ENCODE results near the gene SF3B2.
"Not testable (repeated sequence)": the region's sequence is repeated elsewhere in the genome, so short reads cannot be mapped to it uniquely, and the experiment has no call there.

SF3B2 gene

DNA sequence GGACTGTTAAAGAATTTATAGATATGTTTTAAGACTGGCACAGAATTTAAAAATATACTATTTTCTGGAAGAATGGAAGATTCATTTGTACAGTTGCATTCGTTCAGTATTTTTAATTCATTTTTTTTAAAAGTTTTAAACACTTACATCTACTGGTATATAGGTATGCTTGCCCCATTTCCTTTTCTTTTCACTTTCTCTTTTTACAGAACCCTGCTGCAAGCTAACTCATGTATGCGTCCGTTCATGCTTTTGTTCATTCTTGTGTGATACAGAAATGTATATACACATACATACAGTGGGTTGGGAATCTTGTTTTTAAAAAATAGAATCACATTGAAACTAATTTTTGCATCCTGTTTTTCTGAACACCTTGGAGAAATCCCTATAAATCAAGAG is 48.9 kb downstream of the SF3B2 start:
- H3K36me3 ChIP-seq (ENCODE audit: control insufficient read depth in 5 of 5, insufficient read depth in 5 of 5, low read length in 5 of 5): no peaks in the 10 kb centered on the region
- H3K9ac ChIP-seq (ENCODE audit: low read length in 5 of 5): no peak overlapping the region
- H3K4me3 ChIP-seq (ENCODE audit: low read depth in 1 of 5, low read length in 5 of 5): no peak overlapping the region
- no peaks in the 10 kb centered on the region for H3K27me3 ChIP-seq (ENCODE audit: control insufficient read depth in 5 of 5, insufficient read depth in 4 of 5, low read length in 5 of 5)
- no peaks in the 10 kb centered on the region for H3K9me3 ChIP-seq (ENCODE audit: control insufficient read depth in 5 of 5, low read length in 5 of 5)
- H3K27ac ChIP-seq (ENCODE audit: low read depth, low read length): no peak overlapping the region
- peaks cover 0 to 38% (median 19%) of the 10 kb centered on the region in 5 donors for H3K4me1 ChIP-seq (ENCODE audit: control insufficient read depth in 5 of 5, insufficient read depth in 5 of 5, low read length in 5 of 5)

DNA sequence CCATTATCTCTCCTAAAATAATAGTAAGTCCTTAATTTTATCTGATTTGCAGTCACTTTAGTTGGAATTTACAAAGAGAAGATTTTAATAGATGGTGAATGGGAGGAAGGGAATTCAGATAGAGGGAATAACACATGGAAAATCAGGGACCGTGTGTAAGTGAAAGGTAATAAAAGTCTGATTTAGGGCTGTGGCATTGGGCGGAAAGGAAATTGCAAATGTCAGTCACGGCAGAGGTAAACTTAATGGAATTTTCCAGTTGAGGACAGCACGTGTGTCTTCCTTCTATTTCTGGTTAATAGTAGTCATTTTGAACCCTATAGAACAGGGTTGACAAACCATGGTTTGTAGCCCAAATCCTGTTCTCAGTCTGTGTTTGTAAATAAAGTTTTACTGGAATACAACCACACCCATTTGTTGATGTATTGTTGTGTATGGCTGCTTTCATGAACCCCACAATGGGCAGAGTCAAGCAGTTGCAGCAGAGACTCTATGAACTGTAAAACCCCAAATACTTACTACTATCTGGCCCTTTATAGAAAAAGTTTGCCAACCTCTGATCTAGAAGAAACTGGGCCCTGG is 52.0 kb downstream of the SF3B2 start:
- peaks cover 0 to 38% (median 19%) of the 10 kb centered on the region in 5 donors for H3K4me1 ChIP-seq (ENCODE audit: control insufficient read depth in 5 of 5, insufficient read depth in 5 of 5, low read length in 5 of 5)
- H3K4me3 ChIP-seq (ENCODE audit: low read depth in 1 of 5, low read length in 5 of 5): no peak overlapping the region
- no peaks in the 10 kb centered on the region for H3K36me3 ChIP-seq (ENCODE audit: control insufficient read depth in 5 of 5, insufficient read depth in 5 of 5, low read length in 5 of 5)
- H3K9me3 ChIP-seq (ENCODE audit: control insufficient read depth in 5 of 5, low read length in 5 of 5): no peaks in the 10 kb centered on the region
- no peaks in the 10 kb centered on the region for H3K27me3 ChIP-seq (ENCODE audit: control insufficient read depth in 5 of 5, insufficient read depth in 4 of 5, low read length in 5 of 5)
- peak overlapping the region in 1 of 5 donors; percentile 51 for H3K9ac ChIP-seq (ENCODE audit: low read length in 5 of 5)
- no peak overlapping the region for H3K27ac ChIP-seq (ENCODE audit: low read depth, low read length)

DNA sequence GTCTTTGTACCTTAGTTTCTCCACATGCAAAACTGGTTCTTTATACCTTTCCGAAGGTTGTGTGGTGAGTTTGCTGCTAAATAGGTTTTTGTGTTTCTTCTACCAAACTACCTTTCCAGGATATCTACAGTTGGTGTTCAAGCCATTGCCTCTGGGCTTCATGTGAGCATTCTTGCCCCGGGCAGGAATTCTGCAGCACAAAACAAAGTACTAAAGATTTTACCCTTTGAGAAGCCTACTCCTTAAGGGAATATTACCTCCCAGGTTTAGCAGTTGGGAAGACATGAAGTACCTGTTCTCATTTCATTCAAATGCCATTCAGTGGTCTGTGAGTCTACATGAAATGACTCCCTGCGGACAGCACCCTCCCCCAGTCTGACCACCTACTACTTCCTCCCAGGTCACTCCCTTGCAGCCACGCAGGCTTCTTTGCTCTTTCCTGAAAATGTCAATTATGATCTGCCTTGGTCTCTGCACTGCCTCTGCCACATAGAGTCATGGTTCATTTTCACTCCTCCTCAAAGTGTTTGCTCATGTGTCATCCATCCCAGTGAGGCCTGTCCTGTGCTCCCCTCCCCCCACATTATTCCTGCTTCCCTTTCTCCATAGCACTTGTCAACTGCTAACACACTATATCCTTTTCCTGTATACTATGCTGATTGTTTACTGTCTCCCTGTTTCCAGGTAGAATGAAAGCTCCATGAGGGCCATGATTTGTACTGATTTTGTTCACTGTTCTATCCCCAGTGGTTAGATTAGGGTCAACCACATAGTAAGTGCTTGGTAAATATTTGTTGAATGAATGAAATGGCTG is 54.8 kb downstream of the SF3B2 start:
- H3K9me3 ChIP-seq (ENCODE audit: control insufficient read depth in 5 of 5, low read length in 5 of 5): no peaks in the 10 kb centered on the region

DNA sequence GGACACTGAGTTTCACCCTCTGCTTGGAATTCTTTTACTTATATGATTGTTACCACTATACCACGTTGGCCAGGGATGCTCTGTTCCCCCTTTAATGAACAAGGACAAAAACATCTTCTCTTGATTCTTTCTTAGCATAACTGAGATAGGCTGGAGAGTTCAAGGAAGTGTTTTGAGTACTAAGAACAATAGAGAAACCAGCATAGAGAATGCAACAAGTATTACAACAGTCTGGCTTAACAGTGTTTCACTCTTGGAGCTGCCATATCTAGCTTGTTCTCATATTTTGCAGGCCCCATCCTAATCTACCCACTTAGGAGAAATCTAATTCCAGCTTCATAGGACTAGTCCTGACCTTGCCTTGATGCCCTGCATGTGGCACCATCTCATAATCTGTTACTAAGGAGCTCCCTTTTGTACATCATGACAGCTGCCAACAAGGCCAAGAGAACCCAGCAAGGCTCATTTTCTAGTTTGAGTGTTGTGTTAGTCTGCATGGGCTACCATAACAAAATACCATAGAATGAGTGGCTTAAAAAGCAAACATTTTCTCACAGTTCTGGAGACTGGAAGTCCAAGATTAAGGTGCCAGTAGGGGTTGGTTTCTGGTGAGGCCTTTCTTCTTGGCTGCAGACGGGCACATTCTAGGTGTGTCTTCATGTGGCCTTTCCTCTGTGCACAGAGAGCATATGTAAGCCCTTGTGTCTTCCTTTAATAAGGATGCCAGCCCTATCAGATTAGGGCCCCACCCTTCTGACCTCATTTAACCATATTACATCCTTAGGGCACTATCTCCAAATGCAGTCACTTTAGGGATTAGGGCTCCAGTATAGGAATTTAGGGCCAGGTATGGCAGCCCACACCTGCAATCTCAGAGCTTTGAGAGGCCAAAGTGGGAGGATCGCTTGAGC is 55.7 kb downstream of the SF3B2 start:
- H3K36me3 ChIP-seq (ENCODE audit: control insufficient read depth in 5 of 5, insufficient read depth in 5 of 5, low read length in 5 of 5): no peaks in the 10 kb centered on the region
- no peaks in the 10 kb centered on the region for H3K27me3 ChIP-seq (ENCODE audit: control insufficient read depth in 5 of 5, insufficient read depth in 4 of 5, low read length in 5 of 5)
- no peak overlapping the region for H3K4me3 ChIP-seq (ENCODE audit: low read depth in 1 of 5, low read length in 5 of 5)
- H3K4me1 ChIP-seq (ENCODE audit: control insufficient read depth in 5 of 5, insufficient read depth in 5 of 5, low read length in 5 of 5): peaks cover 3 to 32% (median 20%) of the 10 kb centered on the region in 5 donors
- H3K27ac ChIP-seq (ENCODE audit: low read depth, low read length): no peak overlapping the region
- no peak overlapping the region for H3K9ac ChIP-seq (ENCODE audit: low read length in 5 of 5)
- no peaks in the 10 kb centered on the region for H3K9me3 ChIP-seq (ENCODE audit: control insufficient read depth in 5 of 5, low read length in 5 of 5)

More for the DNA sequence above, 54.8 kb downstream of the SF3B2 start:
- Histone ChIP-seq H3K36me3 (ENCODE audit: control insufficient read depth in 5 of 5, insufficient read depth in 5 of 5, low read length in 5 of 5) (no peaks in the 10 kb centered on the region), H3K4me3 (ENCODE audit: low read depth in 1 of 5, low read length in 5 of 5) (no peak overlapping the region), H3K9ac (ENCODE audit: low read length in 5 of 5) (no peak overlapping the region), H3K4me1 (ENCODE audit: control insufficient read depth in 5 of 5, insufficient read depth in 5 of 5, low read length in 5 of 5) (peaks cover 2 to 29% (median 13%) of the 10 kb centered on the region in 5 donors), H3K27me3 (ENCODE audit: control insufficient read depth in 5 of 5, insufficient read depth in 4 of 5, low read length in 5 of 5) (no peaks in the 10 kb centered on the region), H3K27ac (ENCODE audit: low read depth, low read length) (no peak overlapping the region)

DNA sequence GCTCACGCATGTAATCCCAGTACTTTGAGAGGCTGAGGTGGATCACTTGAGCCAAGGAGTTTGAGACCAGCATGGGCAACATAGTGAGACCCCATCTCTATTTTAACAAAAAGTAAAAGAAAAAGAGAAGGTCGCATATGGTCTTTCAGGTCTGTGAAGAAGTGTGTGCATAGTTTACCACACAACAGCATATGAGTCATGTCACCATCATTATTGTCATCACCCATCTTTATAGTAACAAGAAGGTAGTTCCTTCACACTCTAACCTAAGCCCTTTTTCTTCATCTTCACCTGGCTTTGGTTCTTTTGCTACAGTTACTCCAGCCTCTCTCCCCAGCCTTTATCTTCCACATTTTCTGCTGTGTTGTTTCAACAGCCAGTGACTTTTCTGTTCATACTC is 57.1 kb downstream of the SF3B2 start:
- Histone ChIP-seq H3K27me3 (ENCODE audit: control insufficient read depth in 5 of 5, insufficient read depth in 4 of 5, low read length in 5 of 5) (no peaks in the 10 kb centered on the region), H3K4me3 (ENCODE audit: low read depth in 1 of 5, low read length in 5 of 5) (no peak overlapping the region), H3K9ac (ENCODE audit: low read length in 5 of 5) (no peak overlapping the region), H3K36me3 (ENCODE audit: control insufficient read depth in 5 of 5, insufficient read depth in 5 of 5, low read length in 5 of 5) (no peaks in the 10 kb centered on the region), H3K9me3 (ENCODE audit: control insufficient read depth in 5 of 5, low read length in 5 of 5) (no peaks in the 10 kb centered on the region), H3K27ac (ENCODE audit: low read depth, low read length) (no peak overlapping the region), H3K4me1 (ENCODE audit: control insufficient read depth in 5 of 5, insufficient read depth in 5 of 5, low read length in 5 of 5) (peaks cover 3 to 30% (median 23%) of the 10 kb centered on the region in 5 donors)

DNA sequence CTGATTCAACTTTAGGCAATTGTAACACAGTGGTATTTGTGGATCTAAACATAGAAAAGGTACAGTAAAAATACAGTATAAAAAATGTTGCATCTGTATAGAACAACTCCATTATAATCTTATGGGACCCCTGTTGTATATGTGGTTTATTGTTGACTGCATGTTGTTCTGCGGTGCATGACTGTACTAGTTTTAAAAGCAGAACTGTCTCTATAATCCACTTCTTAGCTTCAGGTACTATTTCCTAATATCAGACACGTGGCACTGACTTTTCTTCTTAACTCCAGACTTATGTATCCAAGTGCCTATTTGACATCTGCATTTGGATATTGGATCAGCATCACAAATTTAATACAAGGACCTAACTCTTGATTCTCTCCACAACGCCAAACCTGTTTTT is 59.0 kb downstream of the SF3B2 start:
- Histone ChIP-seq H3K4me1 (ENCODE audit: control insufficient read depth in 5 of 5, insufficient read depth in 5 of 5, low read length in 5 of 5) (peaks cover 3 to 27% (median 25%) of the 10 kb centered on the region in 5 donors), H3K9me3 (ENCODE audit: control insufficient read depth in 5 of 5, low read length in 5 of 5) (no peaks in the 10 kb centered on the region), H3K9ac (ENCODE audit: low read length in 5 of 5) (no peak overlapping the region), H3K27me3 (ENCODE audit: control insufficient read depth in 5 of 5, insufficient read depth in 4 of 5, low read length in 5 of 5) (no peaks in the 10 kb centered on the region), H3K4me3 (ENCODE audit: low read depth in 1 of 5, low read length in 5 of 5) (no peak overlapping the region), H3K36me3 (ENCODE audit: control insufficient read depth in 5 of 5, insufficient read depth in 5 of 5, low read length in 5 of 5) (no peaks in the 10 kb centered on the region), H3K27ac (ENCODE audit: low read depth, low read length) (no peak overlapping the region)

DNA sequence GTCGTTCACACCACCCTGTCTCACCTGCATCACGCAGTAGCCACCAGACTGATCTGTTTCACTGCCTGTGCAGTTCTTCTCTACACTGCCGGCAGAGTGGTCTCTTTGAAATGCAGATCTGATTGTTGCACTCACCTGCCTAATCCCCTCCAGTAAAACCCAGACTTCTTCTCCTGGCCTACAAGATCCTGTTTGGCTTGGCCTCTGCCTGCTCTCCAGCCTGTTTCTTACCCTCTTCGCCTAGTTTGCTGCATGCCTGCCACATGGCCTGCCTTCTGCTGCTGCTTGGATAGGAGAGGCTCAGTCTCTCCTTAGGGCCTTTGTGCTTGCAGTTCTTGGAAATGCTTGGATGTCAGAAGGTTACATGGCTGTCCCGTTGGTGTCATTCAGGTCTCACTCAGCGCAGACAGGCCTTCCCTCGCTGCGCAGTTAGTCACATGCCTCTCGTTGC is 59.9 kb downstream of the SF3B2 start:
- Histone ChIP-seq H3K9ac (ENCODE audit: low read length in 5 of 5) (no peak overlapping the region), H3K27ac (ENCODE audit: low read depth, low read length) (peak overlapping the region; percentile 54)

DNA sequence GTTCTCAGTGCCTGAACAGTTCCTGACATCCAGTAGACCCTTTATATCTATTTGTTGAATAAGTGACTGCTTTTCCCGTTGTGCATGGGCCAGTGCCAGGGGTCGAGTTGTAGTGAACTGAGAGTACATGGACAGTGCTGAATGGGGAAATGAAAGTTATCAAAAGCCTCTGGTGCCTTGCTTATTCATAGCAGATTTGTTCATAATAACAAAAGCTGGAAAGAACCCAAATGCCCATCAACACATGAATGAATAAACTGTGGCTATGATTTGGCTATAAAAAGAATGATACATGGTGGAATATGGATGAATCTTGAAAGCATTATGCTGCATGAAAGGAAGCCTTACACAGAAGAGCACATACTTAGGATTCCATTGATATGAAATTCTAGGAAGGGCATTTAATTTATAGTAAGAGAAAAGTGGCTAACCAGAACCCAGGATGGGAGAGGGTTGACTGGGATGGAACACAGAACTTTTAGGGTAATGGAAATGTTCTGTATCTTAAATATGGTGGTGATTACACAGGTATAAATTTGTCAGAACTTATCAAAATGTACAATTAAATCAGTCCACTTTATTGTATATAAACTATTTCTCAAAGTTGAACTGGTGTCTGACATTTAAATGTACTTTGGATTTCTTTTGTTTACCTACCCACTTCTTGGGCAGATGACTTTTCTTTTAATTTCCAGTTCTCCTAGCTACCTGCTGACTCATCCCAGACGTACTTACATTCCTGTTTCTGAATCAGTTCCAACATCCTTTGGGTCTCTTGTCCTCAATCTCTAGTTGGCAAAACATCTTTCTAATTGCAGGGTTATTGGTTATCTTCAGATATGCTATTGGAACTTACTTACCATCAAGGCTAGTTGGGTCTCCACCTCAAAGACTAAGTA is 60.7 kb downstream of the SF3B2 start:
- peaks cover 3 to 26% (median 25%) of the 10 kb centered on the region in 5 donors for H3K4me1 ChIP-seq (ENCODE audit: control insufficient read depth in 5 of 5, insufficient read depth in 5 of 5, low read length in 5 of 5)
- no peaks in the 10 kb centered on the region for H3K36me3 ChIP-seq (ENCODE audit: control insufficient read depth in 5 of 5, insufficient read depth in 5 of 5, low read length in 5 of 5)
- no peaks in the 10 kb centered on the region for H3K27me3 ChIP-seq (ENCODE audit: control insufficient read depth in 5 of 5, insufficient read depth in 4 of 5, low read length in 5 of 5)
- peak overlapping the region in 1 of 5 donors; percentile 21 for H3K4me3 ChIP-seq (ENCODE audit: low read depth in 1 of 5, low read length in 5 of 5)
- no peaks in the 10 kb centered on the region for H3K9me3 ChIP-seq (ENCODE audit: control insufficient read depth in 5 of 5, low read length in 5 of 5)
- peak overlapping the region; percentile 54 for H3K27ac ChIP-seq (ENCODE audit: low read depth, low read length)
- H3K9ac ChIP-seq (ENCODE audit: low read length in 5 of 5): no peak overlapping the region

More for the DNA sequence above, 59.9 kb downstream of the SF3B2 start:
- Histone ChIP-seq H3K9me3 (ENCODE audit: control insufficient read depth in 5 of 5, low read length in 5 of 5) (no peaks in the 10 kb centered on the region), H3K36me3 (ENCODE audit: control insufficient read depth in 5 of 5, insufficient read depth in 5 of 5, low read length in 5 of 5) (no peaks in the 10 kb centered on the region), H3K27me3 (ENCODE audit: control insufficient read depth in 5 of 5, insufficient read depth in 4 of 5, low read length in 5 of 5) (no peaks in the 10 kb centered on the region), H3K4me1 (ENCODE audit: control insufficient read depth in 5 of 5, insufficient read depth in 5 of 5, low read length in 5 of 5) (peaks cover 3 to 26% (median 26%) of the 10 kb centered on the region in 5 donors), H3K4me3 (ENCODE audit: low read depth in 1 of 5, low read length in 5 of 5) (peak overlapping the region in 2 of 5 donors; percentile 16 to 21)

DNA sequence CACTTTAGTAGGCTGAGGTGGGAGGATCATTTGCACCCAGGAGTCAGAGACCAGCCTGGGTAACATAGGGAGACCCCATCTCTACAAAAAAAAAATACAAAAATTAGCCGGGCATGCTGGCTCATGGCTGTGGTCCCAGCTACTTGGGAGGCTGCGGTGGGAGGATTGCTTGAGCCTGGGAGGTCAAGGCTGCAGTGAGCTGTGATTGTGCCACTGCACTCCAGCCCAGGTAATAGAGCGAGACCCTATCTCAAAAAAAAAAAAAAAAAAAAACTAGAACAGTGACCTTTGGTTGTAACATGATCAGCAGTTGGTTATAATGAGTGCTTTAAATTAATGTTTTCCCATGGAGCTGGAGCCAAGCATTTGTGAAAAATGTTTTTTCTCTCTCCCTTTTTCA is 62.8 kb downstream of the SF3B2 start:
- H3K36me3 ChIP-seq (ENCODE audit: control insufficient read depth in 5 of 5, insufficient read depth in 5 of 5, low read length in 5 of 5); H3K9ac ChIP-seq (ENCODE audit: low read length in 5 of 5); H3K27me3 ChIP-seq (ENCODE audit: control insufficient read depth in 5 of 5, insufficient read depth in 4 of 5, low read length in 5 of 5); H3K9me3 ChIP-seq (ENCODE audit: control insufficient read depth in 5 of 5, low read length in 5 of 5); H3K4me3 ChIP-seq (ENCODE audit: low read depth in 1 of 5, low read length in 5 of 5); H3K27ac ChIP-seq (ENCODE audit: low read depth, low read length): not testable (repeated sequence)
- peaks cover 3 to 37% (median 33%) of the 10 kb centered on the region in 5 donors for H3K4me1 ChIP-seq (ENCODE audit: control insufficient read depth in 5 of 5, insufficient read depth in 5 of 5, low read length in 5 of 5)
